GM23248 (cell line): Measurements from ENCODE around the gene CDH4. TPM values are rescaled to one million over a fixed set of nuclear protein-coding genes. Genes with fewer than 3 reads are reported as not detected.

Experiments used
- DNase-seq: peaks from one replicate; pipeline ENCODE4 v3.0.0-alpha.2; 2015
- H2AFZ ChIP-seq: fragments of 200-600 bp; sonication (generic); 2 replicates; pipeline ENCODE4 v1.6.1; 2016; ENCODE audit warnings: antibody characterized with exemption
- H3F3A ChIP-seq: fragments of 200-600 bp; sonication (generic); 2 replicates; pipeline ENCODE4 v1.6.1; 2016; ENCODE audit warnings: mild to moderate bottlenecking, antibody characterized with exemption, mixed run types; ENCODE audit not compliant: insufficient read depth
- H3K27ac ChIP-seq: fragments of 200-600 bp; sonication (generic); 2 replicates; pipeline ENCODE4 v1.5.1; 2016; ENCODE audit warnings: mild to moderate bottlenecking
- H3K27me3 ChIP-seq: fragments of 200-600 bp; sonication (generic); replicated peaks from 2 replicates; pipeline ENCODE4 v1.6.1; 2016; ENCODE audit warnings: mild to moderate bottlenecking; ENCODE audit not compliant: insufficient read depth
- H3K36me3 ChIP-seq: fragments of 200-600 bp; sonication (generic); 2 replicates; pipeline ENCODE4 v1.6.1; 2016; ENCODE audit warnings: low read depth, mild to moderate bottlenecking
- H3K4me1 ChIP-seq: fragments of 200-600 bp; sonication (generic); 2 replicates; pipeline ENCODE4 v1.6.1; 2016; ENCODE audit warnings: mild to moderate bottlenecking; ENCODE audit not compliant: insufficient read depth
- H3K4me2 ChIP-seq: fragments of 200-600 bp; sonication (generic); one replicate; pipeline ENCODE4 v1.6.1; 2016; ENCODE audit warnings: mild to moderate bottlenecking; ENCODE audit not compliant: unreplicated experiment
- H3K4me3 ChIP-seq: fragments of 200-600 bp; sonication (generic); 2 replicates; pipeline ENCODE4 v1.5.1; 2016; ENCODE audit warnings: mild to moderate bottlenecking
- H3K79me2 ChIP-seq: fragments of 200-600 bp; sonication (generic); 2 replicates; pipeline ENCODE4 v1.6.1; 2016; ENCODE audit warnings: mild to moderate bottlenecking; ENCODE audit not compliant: insufficient read depth
- H3K9ac ChIP-seq: fragments of 200-600 bp; sonication (generic); 2 replicates; pipeline ENCODE4 v1.6.1; 2016; ENCODE audit warnings: mild to moderate bottlenecking
- H3K9me2 ChIP-seq: fragments of 200-600 bp; sonication (generic); 2 replicates; pipeline ENCODE4 v1.6.1; 2016; ENCODE audit warnings: mixed run types, mild to moderate bottlenecking, moderate library complexity; ENCODE audit not compliant: insufficient read depth
- H3K9me3 ChIP-seq: fragments of 200-600 bp; sonication (generic); one replicate; pipeline ENCODE4 v1.6.1; 2017; ENCODE audit warnings: low read depth
- H4K20me1 ChIP-seq: fragments of 200-600 bp; sonication (generic); 2 replicates; pipeline ENCODE4 v1.6.0; 2016; ENCODE audit not compliant: insufficient read depth
- EZH2 ChIP-seq: fragments of 200-600 bp; sonication (generic); IDR thresholded peaks from 2 replicates; pipeline ENCODE4 v1.6.1; 2018; ENCODE audit warnings: antibody characterized with exemption, mild to moderate bottlenecking; ENCODE audit not compliant: insufficient read depth, poor library complexity, severe bottlenecking
- EZH2phosphoT487 ChIP-seq: fragments of 200-600 bp; sonication (generic); IDR thresholded peaks from 2 replicates; pipeline ENCODE4 v1.6.1; 2018; ENCODE audit warnings: antibody characterized with exemption, moderate library complexity, mild to moderate bottlenecking, low read depth; ENCODE audit not compliant: insufficient read depth
- WGBS, 2 experiments: methylation state at CpG; one replicate each; pipeline ENCODE4 v1.1.6; 2015 to 2017; ENCODE audit warnings: low lambda C conversion rate in 2 of 2, low coverage in 1 of 2; ENCODE audit errors: missing lambda C conversion rate in 2 of 2; 5-methylcytosine and 5-hydroxymethylcytosine counted together
- in situ Hi-C: fragments of 300-500 bp; cut with MboI; formaldehyde crosslinking; loops from 2 replicates; pipeline ENCODE4 v1.15.0; 2020
- polyA plus RNA-seq: library from polyadenylated mRNA; unstranded; fragments of >200 nt; fragmentation: Nextera tagmentation; extraction: Ambion mirVana; gene quantifications from 2 replicates; pipeline ENCODE4 v1.2.1, GENCODE V29; 2016
- total RNA-seq: library from RNA; depleted of rRNA; stranded (reverse); fragments of >200 nt; shearing (Covaris generic); gene quantifications from 2 replicates; pipeline ENCODE4 v1.2.3, GENCODE V29; 2014

Gene CDH4
- total and polyA plus RNA-seq, 2 experiments from 2014 or later, result 1.1 to 3.9 TPM

- no peak for DNase-seq
- Histone ChIP-seq H3K9me3 (no peaks in the 10 kb centered on the region), H3K36me3 (no peaks in the 10 kb centered on the region), H3K4me3 (no peak overlapping the region), H3K9ac (no peak overlapping the region), H2AFZ (no peak overlapping the region), H3K4me1 (no peaks in the 10 kb centered on the region), H3K79me2 (no peaks in the 10 kb centered on the region), H3K27ac (no peak overlapping the region), H4K20me1 (no peaks in the 10 kb centered on the region), H3K4me2 (no peak overlapping the region), H3F3A (no peaks in the 10 kb centered on the region), H3K27me3 (no peaks in the 10 kb centered on the region), H3K9me2 (no peaks in the 10 kb centered on the region)
- in situ Hi-C loops, result no loop called here
- TF ChIP-seq EZH2, result no peak
- no peak for TF ChIP-seq EZH2phosphoT487
- WGBS, 2 experiments, result 51 to 54% methylated on average over 7 of the region's 7 CpGs
Measured at GRCh38 chr20:61487997-61488371, 235.9 kb downstream of the CDH4 start.

- TF ChIP-seq EZH2phosphoT487 (no peak), EZH2 (no peak)
- no peaks in the 10 kb centered on the region for H3K9me3 ChIP-seq
- no peak overlapping the region for H3K4me3 ChIP-seq
- no peaks in the 10 kb centered on the region for H3K79me2 ChIP-seq
- H3K9me2 ChIP-seq, result no peaks in the 10 kb centered on the region
- H3K9ac ChIP-seq, result no peak overlapping the region
- no peak overlapping the region for H3K27ac ChIP-seq
- no peaks in the 10 kb centered on the region for H3K4me1 ChIP-seq
- H3K36me3 ChIP-seq, result no peaks in the 10 kb centered on the region
- no peak overlapping the region for H3K4me2 ChIP-seq
- 41 to 49% methylated on average over 5 of the region's 5 CpGs for WGBS, 2 experiments
- H4K20me1 ChIP-seq, result no peaks in the 10 kb centered on the region
- no peaks in the 10 kb centered on the region for H3F3A ChIP-seq
- in situ Hi-C loops, result no loop called here
- H3K27me3 ChIP-seq, result no peaks in the 10 kb centered on the region
- no peak overlapping the region for H2AFZ ChIP-seq
- DNase-seq, result no peak
Measured at GRCh38 chr20:61490721-61491120, 238.7 kb downstream of the CDH4 start.

- no peaks in the 10 kb centered on the region for H3K79me2 ChIP-seq
- no peak overlapping the region for H2AFZ ChIP-seq
- H3K9ac ChIP-seq, result no peak overlapping the region
- no peaks in the 10 kb centered on the region for H3F3A ChIP-seq
- no peaks in the 10 kb centered on the region for H3K9me3 ChIP-seq
- 47 to 60% methylated on average over 3 of the region's 3 CpGs for WGBS, 2 experiments
- in situ Hi-C loops, result no loop called here
- no peak for DNase-seq
- H3K4me2 ChIP-seq, result no peak overlapping the region
- H3K27me3 ChIP-seq, result no peaks in the 10 kb centered on the region
- H3K9me2 ChIP-seq, result no peaks in the 10 kb centered on the region
- H3K27ac ChIP-seq, result no peak overlapping the region
- no peaks in the 10 kb centered on the region for H3K36me3 ChIP-seq
- no peaks in the 10 kb centered on the region for H4K20me1 ChIP-seq
- H3K4me1 ChIP-seq, result no peaks in the 10 kb centered on the region
- TF ChIP-seq EZH2phosphoT487 (no peak), EZH2 (no peak)
- H3K4me3 ChIP-seq, result no peak overlapping the region
Measured at GRCh38 chr20:61492065-61492464, 240.0 kb downstream of the CDH4 start.

GRCh38 chr20:61493798-61494305 is 241.8 kb downstream of the CDH4 start:
- Histone ChIP-seq H3K9ac (no peak overlapping the region), H3K27me3 (no peaks in the 10 kb centered on the region), H3F3A (no peaks in the 10 kb centered on the region), H4K20me1 (no peaks in the 10 kb centered on the region), H2AFZ (no peak overlapping the region), H3K4me3 (no peak overlapping the region), H3K27ac (no peak overlapping the region), H3K79me2 (no peaks in the 10 kb centered on the region), H3K36me3 (no peaks in the 10 kb centered on the region), H3K4me1 (no peaks in the 10 kb centered on the region), H3K9me2 (no peaks in the 10 kb centered on the region), H3K9me3 (no peaks in the 10 kb centered on the region), H3K4me2 (no peak overlapping the region)
- no peak for DNase-seq
- TF ChIP-seq EZH2, result no peak
- TF ChIP-seq EZH2phosphoT487, result no peak
- in situ Hi-C loops, result no loop called here
- 26 to 31% methylated on average over 10 of the region's 10 CpGs for WGBS, 2 experiments
